Body of pancreas (tissue), 4 donors: ENCODE measurements around the gene RSRC1. TPM values are rescaled to one million over a fixed set of nuclear protein-coding genes. Genes with fewer than 3 reads are reported as not detected.

Source experiments
- ATAC-seq: fragments of 150-250 bp; one replicate; pipeline ENCODE4 v1.9.1; 2016
- DNase-seq, 4 donors: peaks; one replicate each; pipeline ENCODE4 v3.0.0-alpha.2; 2019
- H3K27ac ChIP-seq, 4 donors: fragments of 200-600 bp; sonication (generic); 1 replicate in 3 of 4; 2 replicates in 1 of 4; pipeline versions ENCODE4 v1.5.1 to v1.6.1; 2016 to 2019; ENCODE audit warnings: mild to moderate bottlenecking in 1 of 4, mixed read lengths in 1 of 4, moderate library complexity in 1 of 4
- H3K27me3 ChIP-seq, 2 donors: fragments of 200-600 bp; sonication (generic); one replicate each; pipeline ENCODE4 v1.6.0; 2016; ENCODE audit warnings: mild to moderate bottlenecking in 1 of 2
- H3K36me3 ChIP-seq, 2 donors: fragments of 200-600 bp; sonication (generic); replicated peaks in 1 of 2; 2 replicates each; pipeline ENCODE4 v1.5.1; 2016; ENCODE audit warnings: low read depth in 2 of 2; ENCODE audit not compliant: insufficient read depth in 1 of 2
- H3K4me1 ChIP-seq: fragments of 200-600 bp; sonication (generic); one replicate; pipeline ENCODE4 v1.6.0; 2016
- H3K4me3 ChIP-seq, 2 donors: fragments of 200-600 bp; sonication (generic); 1 replicate in 1 of 2; 2 replicates in 1 of 2; pipeline ENCODE4 v1.5.1; 2016 to 2019
- H3K9me3 ChIP-seq, 3 donors: fragments of 200-600 bp; sonication (generic); 1 replicate in 2 of 3; 2 replicates in 1 of 3; pipeline ENCODE4 v1.5.1; 2016
- CTCF ChIP-seq, 7 experiments: fragments of 450-650 bp in 4 of 7; fragments of 200-600 bp in 3 of 7; sonication (generic) in 3 of 7; IDR thresholded peaks; one replicate each; pipeline ENCODE4 v1.5.1; 2016 to 2019; ENCODE audit warnings: antibody characterized with exemption in 7 of 7
- POLR2A ChIP-seq, 3 donors: fragments of 450-650 bp; IDR thresholded peaks; one replicate each; pipeline ENCODE4 v1.6.1; 2016; ENCODE audit warnings: antibody characterized with exemption in 3 of 3, mild to moderate bottlenecking in 2 of 3
- intact Hi-C: fragments of 100-400 bp; cut with DNase I; formaldehyde crosslinking; loops from one replicate; pipeline ENCODE4 v1.15.1; 2023
- total RNA-seq, 2 donors: library from RNA; depleted of rRNA; stranded (reverse); fragments of >200 nt; gene quantifications; one replicate each; pipeline ENCODE4 v1.1.0, GENCODE V29; 2016

RSRC1 gene
- total RNA-seq, 2 donors from 2014 or later, result 18.5 to 21.5 TPM

DNA sequence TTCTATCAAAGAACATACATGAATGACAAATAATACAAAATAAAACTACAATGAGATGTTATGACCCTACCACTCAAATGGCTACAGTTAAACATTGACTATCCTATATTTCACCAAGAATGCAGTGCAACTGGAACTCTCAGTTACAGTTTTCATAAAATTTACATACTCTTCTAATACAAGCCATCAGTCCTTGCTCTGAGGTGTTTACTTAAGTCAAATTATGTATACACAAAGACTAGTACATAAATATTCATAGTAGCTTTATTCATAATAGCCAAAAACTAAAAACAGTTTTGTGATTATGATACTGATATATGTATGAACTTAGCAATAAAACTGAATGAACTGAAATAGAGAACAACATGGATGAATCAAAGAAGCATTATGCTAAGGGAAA is 480.3 kb downstream of the RSRC1 start:
- Histone ChIP-seq H3K36me3 (no peaks in the 10 kb centered on the region), H3K4me1 (no peaks in the 10 kb centered on the region), H3K27me3 (no peaks in the 10 kb centered on the region), H3K27ac (no peak overlapping the region), H3K4me3 (no peak overlapping the region), H3K9me3 (no peaks in the 10 kb centered on the region)
- DNase-seq, result no peak
- no peak for ATAC-seq
- intact Hi-C loops, result no loop called here
- TF ChIP-seq POLR2A (IDR thresholded peaks at IDR 0.05), result no peak
- no peak for TF ChIP-seq CTCF (IDR thresholded peaks at IDR 0.05)

Other genes starting within 250 kb of the RSRC1 start
- under 1 TPM in 1 of 2 donors, not detected in 1; 0.26 TPM for gene SHOX2, start 3.7 kb upstream of the RSRC1 start, total RNA-seq